Heart left ventricle (tissue), 16 donors: ENCODE results near the gene OR10J5. TPM values are rescaled to one million over a fixed set of nuclear protein-coding genes. Genes with fewer than 3 reads are reported as not detected.
"Not testable (repeated sequence)": the region's sequence is repeated elsewhere in the genome, so short reads cannot be mapped to it uniquely, and the experiment has no call there.

ENCODE experiments used
- ATAC-seq, 4 donors: fragments of 200-7000 bp; cut with Tn5 transposase; one replicate each; pipeline ENCODE4 v1.9.1; 2020 to 2022; ENCODE audit warnings: moderate library complexity in 4 of 4, mild to moderate bottlenecking in 3 of 4, moderate number of reproducible peaks in 1 of 4
- DNase-seq, 5 donors: peaks; one replicate each; pipeline ENCODE4 v3.0.0-alpha.2; 2020
- H3K27ac ChIP-seq, 12 donors: fragments of 200-600 bp; sonication (generic) in 4 of 12; one replicate each; pipeline versions ENCODE4 v1.5.0 to v1.8.0; 2016 to 2022; ENCODE audit warnings: mild to moderate bottlenecking in 2 of 12
- H3K27me3 ChIP-seq, 9 donors: fragments of 200-600 bp; sonication (generic) in 2 of 9; one replicate each; pipeline versions ENCODE4 v1.5.1 to v1.8.0; 2016 to 2022; ENCODE audit warnings: mild to moderate bottlenecking in 3 of 9
- H3K36me3 ChIP-seq, 9 donors: fragments of 200-600 bp; sonication (generic) in 2 of 9; one replicate each; pipeline versions ENCODE4 v1.5.0 to v1.8.0; 2018 to 2022; ENCODE audit warnings: mild to moderate bottlenecking in 2 of 9
- H3K4me1 ChIP-seq, 12 donors: fragments of 200-600 bp; sonication (generic) in 4 of 12; one replicate each; pipeline versions ENCODE4 v1.5.0 to v1.8.0; 2016 to 2022; ENCODE audit warnings: mild to moderate bottlenecking in 3 of 12
- H3K4me3 ChIP-seq, 12 donors: fragments of 200-600 bp; sonication (generic) in 4 of 12; one replicate each; pipeline versions ENCODE4 v1.5.0 to v1.8.0; 2017 to 2022; ENCODE audit warnings: mild to moderate bottlenecking in 9 of 12, moderate library complexity in 4 of 12
- H3K9me3 ChIP-seq, 12 donors: fragments of 200-600 bp; sonication (generic) in 4 of 12; one replicate each; pipeline versions ENCODE4 v1.5.0 to v1.8.0; 2016 to 2022; ENCODE audit warnings: mild to moderate bottlenecking in 1 of 12
- POLR2A ChIP-seq, 2 donors: fragments of 450-650 bp; IDR thresholded peaks; one replicate each; pipeline ENCODE4 v1.6.1; 2017; ENCODE audit warnings: antibody characterized with exemption in 2 of 2, mild to moderate bottlenecking in 2 of 2, moderate library complexity in 2 of 2
- WGBS, 4 donors: extraction: QIAGEN DNeasy Blood & Tissue Kit in 2 of 4; methylation state at CpG; one replicate each; pipeline versions ENCODE4 v1.1.5 to v1.1.7; 2013 to 2018; 5-methylcytosine and 5-hydroxymethylcytosine counted together
- intact Hi-C, 10 donors: fragments of 100-400 bp; cut with DNase I; formaldehyde crosslinking; loops; one replicate each; pipeline versions ENCODE4 v1.11.1 to v1.14.2; 2022
- polyA plus RNA-seq, 2 donors: library from polyadenylated mRNA; stranded (reverse); fragments of 200-250 nt; gene quantifications; one replicate each; pipeline ENCODE4 v1.2.3, GENCODE V29; 2013
- total RNA-seq, 9 donors: library from RNA; depleted of rRNA in 2 of 9; stranded (reverse); fragments of >200 nt in 2 of 9; fragmentation: NEBNext Ultra II Directional in 3 of 9; extraction: Animal tissue kit (Norgen Biotek cat#: 25700) in 3 of 9; gene quantifications; one replicate each; pipeline versions ENCODE4 v1.1.0 to v1.2.4, GENCODE V29; 2016 to 2023
- TF ChIP-seq, protein P1 (sequence below), 12 donors: fragments of 200-600 bp; sonication (generic) in 4 of 12; IDR thresholded peaks; one replicate each; pipeline versions ENCODE4 v1.5.0 to v1.8.0; 2018 to 2022; ENCODE audit warnings: antibody characterized with exemption in 12 of 12, mild to moderate bottlenecking in 5 of 12
- donor health status: ischemic (EF 13 %, LVEDD 7.1; RV severe dilation, severe dysfunction).
- donor health status: healthy with polysubstance abuse.
- donor health status: DM: no; HTN: yes; CAD: no.
- donor health status: DM: no; HTN: no; CAD: no.
- donor health status: ischemic (EF 25% LVEDD 6.9; RV normal size, moderate dysfunction).
- donor health status: ischemic (EF 25% LVEDD 5.7; RV mildly dilated, moderate dysfunction).
- donor health status: healthy.
- donor health status: DM: yes; HTN: yes; CAD: no.
- donor health status: ischemic (EF 35%, LVEDD 5.7; RV mildly dilated, moderate dysfunction).
- donor health status: nonischemic (EF 11% LVEDD 7.7; RV severe dilation, severe dysfunction).
- donor health status: DM: yes; HTN: yes; CAD: no.
- donor health status: PGD.
- donor health status: ischemic (EF 29% LVEDD 5.4; RV normal size, mild dysfunction).
- donor health status: nonischemic (EF 23%, LVEDD 6.1; RV moderate dilation, normal function).

The OR10J5 gene
- total and polyA plus RNA-seq, 11 donors = not detected

DNA sequence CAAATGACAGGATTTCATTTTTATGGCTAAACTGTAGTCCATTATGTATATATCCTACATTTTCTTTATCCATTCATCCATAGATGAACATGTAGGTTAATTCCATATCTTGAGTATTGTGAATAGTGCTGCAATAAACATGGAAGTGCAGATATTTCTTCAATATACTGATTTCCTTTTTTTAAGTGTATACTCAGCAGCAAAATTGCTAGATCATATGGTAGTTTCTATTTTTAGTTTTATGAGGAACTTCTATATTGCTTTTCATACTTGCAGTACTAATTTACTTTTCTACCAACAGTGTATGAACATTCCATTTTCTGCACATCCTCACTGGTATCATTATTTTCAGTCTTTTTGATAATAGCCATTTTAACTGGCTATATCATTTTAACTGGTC is 30.1 kb downstream of the OR10J5 start:
- no peaks in the 10 kb centered on the region for H3K27me3 ChIP-seq
- no peaks in the 10 kb centered on the region for H3K36me3 ChIP-seq
- ATAC-seq (no peak), DNase-seq (no peak)
- peak overlapping the region in 1 of 12 donors; percentile 44 for H3K27ac ChIP-seq
- H3K4me3 ChIP-seq = no peak overlapping the region
- H3K9me3 ChIP-seq = peaks cover 0 to 28% (median 14%) of the 10 kb centered on the region in 12 donors
- no peaks in the 10 kb centered on the region for H3K4me1 ChIP-seq
- intact Hi-C loops = no loop called here
- TF ChIP-seq, protein P1, sequence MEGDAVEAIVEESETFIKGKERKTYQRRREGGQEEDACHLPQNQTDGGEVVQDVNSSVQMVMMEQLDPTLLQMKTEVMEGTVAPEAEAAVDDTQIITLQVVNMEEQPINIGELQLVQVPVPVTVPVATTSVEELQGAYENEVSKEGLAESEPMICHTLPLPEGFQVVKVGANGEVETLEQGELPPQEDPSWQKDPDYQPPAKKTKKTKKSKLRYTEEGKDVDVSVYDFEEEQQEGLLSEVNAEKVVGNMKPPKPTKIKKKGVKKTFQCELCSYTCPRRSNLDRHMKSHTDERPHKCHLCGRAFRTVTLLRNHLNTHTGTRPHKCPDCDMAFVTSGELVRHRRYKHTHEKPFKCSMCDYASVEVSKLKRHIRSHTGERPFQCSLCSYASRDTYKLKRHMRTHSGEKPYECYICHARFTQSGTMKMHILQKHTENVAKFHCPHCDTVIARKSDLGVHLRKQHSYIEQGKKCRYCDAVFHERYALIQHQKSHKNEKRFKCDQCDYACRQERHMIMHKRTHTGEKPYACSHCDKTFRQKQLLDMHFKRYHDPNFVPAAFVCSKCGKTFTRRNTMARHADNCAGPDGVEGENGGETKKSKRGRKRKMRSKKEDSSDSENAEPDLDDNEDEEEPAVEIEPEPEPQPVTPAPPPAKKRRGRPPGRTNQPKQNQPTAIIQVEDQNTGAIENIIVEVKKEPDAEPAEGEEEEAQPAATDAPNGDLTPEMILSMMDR (IDR thresholded peaks at IDR 0.05) = no peak
- TF ChIP-seq POLR2A (IDR thresholded peaks at IDR 0.05) = no peak

DNA sequence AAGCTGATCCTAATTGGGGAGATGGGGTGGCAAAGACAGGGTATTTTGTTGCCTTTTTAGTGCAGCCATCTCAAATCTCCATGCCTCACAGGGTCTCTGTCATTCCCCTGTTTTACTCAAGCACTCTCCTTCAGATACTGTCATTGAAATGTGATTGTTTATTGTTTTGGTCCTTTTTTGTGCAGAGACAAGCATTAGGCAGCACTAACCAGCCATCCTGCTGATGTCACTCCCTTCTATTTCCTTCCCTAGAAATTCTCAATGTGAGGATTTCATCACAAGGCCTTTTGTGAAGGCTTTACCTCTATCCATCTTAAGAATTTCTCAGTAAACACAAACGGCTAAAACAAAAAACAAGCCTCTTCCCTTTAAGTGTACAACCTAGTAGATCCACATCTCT is 34.7 kb downstream of the OR10J5 start:
- 26 to 76% (median 59%) methylated on average over 1 of the region's 1 CpG for WGBS, 4 donors
- ATAC-seq = no peak
- H3K27me3 ChIP-seq = no peaks in the 10 kb centered on the region
- H3K4me1 ChIP-seq = no peaks in the 10 kb centered on the region
- H3K9me3 ChIP-seq = peaks cover 0 to 37% (median 10%) of the 10 kb centered on the region in 12 donors
- intact Hi-C loops = no loop called here
- TF ChIP-seq POLR2A (IDR thresholded peaks at IDR 0.05) = no peak
- TF ChIP-seq, protein P1 (IDR thresholded peaks at IDR 0.05) = no peak
- no peak for DNase-seq
- H3K36me3 ChIP-seq = no peaks in the 10 kb centered on the region
- H3K27ac ChIP-seq = no peak overlapping the region
- H3K4me3 ChIP-seq = no peak overlapping the region

DNA sequence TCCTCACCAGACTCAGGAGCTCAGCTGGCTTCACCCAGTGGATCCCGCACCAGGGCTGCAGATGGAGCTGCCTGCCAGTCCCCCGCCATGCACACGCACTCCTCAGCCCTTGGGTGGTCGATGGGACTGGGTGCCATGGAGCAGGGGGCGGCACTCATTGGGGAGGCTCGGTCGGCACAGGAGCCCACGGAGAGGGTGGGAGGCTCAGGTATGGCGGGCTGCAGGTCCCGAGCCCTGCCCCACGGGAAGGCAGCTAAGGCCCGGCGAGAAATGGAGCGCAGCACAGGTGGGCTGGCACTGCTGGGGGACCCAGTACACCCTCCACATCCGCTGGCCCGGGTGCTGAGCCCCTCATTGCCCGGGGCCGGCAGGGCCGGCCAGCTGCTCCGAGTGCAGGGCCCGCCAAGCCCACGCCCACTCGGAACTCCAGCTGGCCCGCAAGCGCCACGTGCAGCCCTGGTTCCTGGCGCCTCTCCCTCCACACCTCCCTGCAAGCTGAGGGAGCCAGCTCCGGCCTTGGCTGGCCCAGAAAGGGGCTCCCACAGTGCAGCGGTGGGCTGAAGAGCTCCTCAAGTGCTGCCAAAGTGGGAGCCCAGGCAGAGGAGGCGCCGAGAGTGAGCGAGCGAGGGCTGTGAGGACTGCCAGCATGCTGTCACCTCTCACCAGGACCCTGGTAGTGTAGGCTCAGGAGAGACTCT is 41.1 kb downstream of the OR10J5 start:
- H3K4me1 ChIP-seq, ATAC-seq, intact Hi-C loops, H3K4me3 ChIP-seq, H3K27ac ChIP-seq, H3K36me3 ChIP-seq, H3K27me3 ChIP-seq, DNase-seq: not testable (repeated sequence)
- H3K9me3 ChIP-seq = peaks cover 0 to 25% (median 4%) of the 10 kb centered on the region in 12 donors
- WGBS, 4 donors = 90 to 95% (median 92%) methylated on average over 16 to 33 of the region's 33 CpGs

DNA sequence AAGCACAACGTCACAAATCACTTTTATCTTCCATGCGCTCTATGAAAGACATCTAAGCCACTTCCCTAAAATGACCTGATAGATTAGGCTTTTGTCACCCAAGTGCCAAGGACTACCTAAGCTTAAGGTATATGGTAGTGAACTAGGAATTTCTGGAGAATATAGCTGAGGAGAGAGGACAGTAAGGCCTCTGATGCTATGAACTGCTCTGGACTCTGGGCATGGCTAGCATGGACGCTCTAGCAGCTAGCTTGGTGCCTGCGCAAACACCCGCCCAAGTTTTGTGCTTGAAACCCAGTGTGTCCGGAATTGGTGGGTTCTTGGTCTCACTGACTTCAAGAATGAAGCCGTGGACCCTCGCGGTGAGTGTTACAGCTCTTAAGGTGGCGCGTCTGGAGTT is 42.5 kb downstream of the OR10J5 start:
- Histone ChIP-seq H3K9me3 (peaks cover 0 to 17% (median 0%) of the 10 kb centered on the region in 12 donors), H3K27ac (no peak overlapping the region), H3K27me3 (no peaks in the 10 kb centered on the region), H3K4me3 (no peak overlapping the region), H3K4me1 (no peaks in the 10 kb centered on the region), H3K36me3 (no peaks in the 10 kb centered on the region)
- 82 to 86% (median 84%) methylated on average over 11 of the region's 11 CpGs for WGBS, 4 donors
- ATAC-seq (no peak), DNase-seq (no peak)
- intact Hi-C loops = no loop called here
- no peak for TF ChIP-seq POLR2A (IDR thresholded peaks at IDR 0.05)
- TF ChIP-seq, protein P1 (IDR thresholded peaks at IDR 0.05) = no peak
